Fibroblast of skin of abdomen (primary cell): ENCODE results near the gene APCDD1L. TPM values are rescaled to one million over a fixed set of nuclear protein-coding genes. Genes with fewer than 3 reads are reported as not detected.

Source experiments
- DNase-seq: peaks from one replicate; pipeline ENCODE4 v3.0.0-alpha.2; 2013
- polyA plus RNA-seq, 2 experiments: library from polyadenylated mRNA; unstranded; fragments of 120-200 nt; gene quantifications; one replicate each; pipeline ENCODE4 v1.2.1, GENCODE V29; 2013; ENCODE audit not compliant: insufficient read length in 2 of 2

The APCDD1L gene
- 22.8 TPM for polyA plus RNA-seq (2013, experiment 1 of 2; ENCODE audit: insufficient read length)
- polyA plus RNA-seq (2013, experiment 2 of 2; ENCODE audit: insufficient read length): 24.6 TPM

- DNase-seq: peak; percentile 67
These were observed at the start of gene APCDD1L for GRCh38 chr20:58515233-58516212. TSS of gene APCDD1L (minus strand) at chr20:58515399. CDS start at chr20:58514707, 692 bp downstream.

- DNase-seq: no peak
These were observed 44.1 kb upstream of the APCDD1L start for GRCh38 chr20:58559368-58559729.

GRCh38 chr20:58558486-58559367, 43.5 kb upstream of the APCDD1L start:
- no peak for DNase-seq

GRCh38 chr20:58557733-58558342, 42.6 kb upstream of the APCDD1L start:
- DNase-seq: peak; percentile 55

GRCh38 chr20:58556961-58557360, 41.8 kb upstream of the APCDD1L start:
- DNase-seq: no peak

GRCh38 chr20:58555078-58555765, 40.0 kb upstream of the APCDD1L start:
- DNase-seq: peak; percentile 81

- DNase-seq: no peak
These were observed 39.3 kb upstream of the APCDD1L start for GRCh38 chr20:58554541-58554940.

GRCh38 chr20:58553841-58554240, 38.6 kb upstream of the APCDD1L start:
- DNase-seq: peak; percentile 79

- no peak for DNase-seq
These were observed 38.0 kb upstream of the APCDD1L start for GRCh38 chr20:58553166-58553696.

GRCh38 chr20:58552366-58552934, 37.3 kb upstream of the APCDD1L start:
- DNase-seq: no peak

GRCh38 chr20:58551631-58552030, 36.4 kb upstream of the APCDD1L start:
- no peak for DNase-seq

GRCh38 chr20:58550275-58551059, 35.3 kb upstream of the APCDD1L start:
- peak; percentile 67 for DNase-seq

GRCh38 chr20:58549231-58550209, 34.3 kb upstream of the APCDD1L start:
- no peak for DNase-seq

GRCh38 chr20:58547623-58548475, 32.6 kb upstream of the APCDD1L start:
- DNase-seq: peak; percentile 45

- DNase-seq: no peak
These were observed 31.8 kb upstream of the APCDD1L start for GRCh38 chr20:58546756-58547622.

GRCh38 chr20:58546416-58546711, 31.2 kb upstream of the APCDD1L start:
- no peak for DNase-seq
